ENCODE results near the gene GHSR. TPM values are rescaled to one million over a fixed set of nuclear protein-coding genes. Genes with fewer than 3 reads are reported as not detected.

The GHSR gene
- polyA plus RNA-seq, 1 donor: not detected

DNA sequence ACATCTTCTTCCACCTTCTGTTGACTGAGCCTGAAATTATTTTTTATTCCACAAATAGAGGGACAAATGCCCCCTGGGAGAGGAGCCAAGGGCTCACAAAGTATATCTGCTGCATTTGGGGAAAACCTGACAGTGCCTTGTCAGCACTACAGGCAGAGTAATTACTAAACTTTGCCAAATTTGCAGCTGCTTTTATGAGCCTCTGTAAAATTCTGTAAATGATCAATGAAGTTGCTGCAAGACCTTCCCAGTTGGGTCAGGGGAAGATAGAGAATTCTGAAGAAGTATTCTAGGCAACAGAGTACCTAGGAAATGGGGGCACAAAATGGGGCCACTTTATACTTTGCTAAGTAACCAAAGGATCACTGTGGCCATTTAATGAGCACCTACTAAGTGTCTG, 10.5 kb downstream of the GHSR start:
- no peak for DNase-seq

DNA sequence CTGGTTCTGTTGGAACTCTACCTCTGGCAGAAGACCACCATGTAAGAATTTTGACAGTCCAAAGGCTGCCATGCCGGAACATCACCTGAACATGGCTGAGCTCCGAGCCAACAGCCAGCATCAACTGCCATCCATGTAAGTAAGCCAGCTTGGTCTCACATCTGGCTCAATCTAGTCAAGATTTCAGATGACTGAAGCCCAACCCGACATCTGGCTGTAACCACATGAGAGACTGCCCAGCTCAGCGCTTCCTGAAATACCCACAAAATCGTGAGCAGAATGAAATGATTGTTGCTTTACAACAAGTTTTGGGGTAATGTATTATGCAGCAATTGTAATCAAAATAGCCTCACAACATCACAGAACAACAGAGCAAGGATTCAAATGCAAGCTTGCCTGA, 32.9 kb downstream of the GHSR start:
- no peak for DNase-seq

- DNase-seq: no peak
These were observed 36.7 kb downstream of the GHSR start for GRCh38 chr3:172411478-172411947.

GRCh38 chr3:172410702-172411477, 37.4 kb downstream of the GHSR start:
- DNase-seq: no peak

- no peak for DNase-seq
These were observed 40.4 kb downstream of the GHSR start for GRCh38 chr3:172407872-172408271.

DNA sequence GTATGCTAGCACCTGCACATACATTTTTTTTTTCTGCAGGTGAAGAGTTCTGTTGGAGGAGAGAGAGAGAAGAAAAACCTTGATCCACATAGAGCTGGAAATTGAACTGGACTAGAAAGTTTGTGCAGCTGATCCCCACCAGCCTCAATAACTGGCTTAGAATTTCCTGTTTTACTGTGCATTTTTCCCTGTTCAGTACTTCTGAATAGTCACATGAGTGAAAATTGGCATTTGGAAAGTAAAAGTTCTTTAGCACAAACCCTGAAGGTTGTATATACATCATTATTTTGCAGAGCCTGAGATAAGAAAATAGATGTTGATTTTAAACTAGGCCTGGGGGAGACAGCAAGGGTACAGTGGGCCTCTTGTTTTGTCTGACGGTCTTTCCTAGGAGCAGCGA, 42.3 kb downstream of the GHSR start:
- no peak for DNase-seq

DNA sequence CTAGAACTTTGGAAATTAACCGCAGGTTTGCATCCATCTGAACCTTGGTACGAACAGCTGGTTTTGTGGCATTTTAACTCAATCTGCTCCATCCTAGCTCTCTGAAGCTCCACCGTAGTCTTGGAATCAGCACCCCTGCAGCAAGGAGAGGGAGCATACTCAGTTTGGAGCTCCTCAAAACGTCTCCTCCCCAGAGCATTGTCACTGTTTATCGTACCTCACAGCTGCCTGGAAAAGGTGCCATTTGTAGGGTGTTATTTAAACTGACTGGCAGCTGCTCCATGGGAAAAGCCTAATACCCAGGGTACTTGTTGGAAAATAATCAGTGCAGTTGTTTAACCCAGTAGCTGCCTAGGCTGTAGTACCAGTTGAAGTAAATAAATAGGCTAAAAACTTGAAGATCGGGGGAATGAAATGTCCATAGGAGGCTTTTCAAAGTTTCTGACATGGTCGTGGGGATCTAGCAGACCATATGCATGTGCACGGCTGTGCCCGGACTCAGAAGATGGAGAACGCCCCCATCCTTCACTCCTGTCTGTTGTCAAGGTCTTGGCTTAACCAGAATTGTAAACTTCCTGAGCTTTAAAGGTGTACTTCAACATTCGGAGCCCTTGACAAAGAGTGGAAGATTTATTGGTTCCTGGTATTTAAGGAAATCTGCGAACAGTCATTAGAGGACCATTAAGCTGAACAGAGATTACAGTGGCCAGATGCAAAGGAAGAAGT, 43.9 kb downstream of the GHSR start:
- no peak for DNase-seq

DNA sequence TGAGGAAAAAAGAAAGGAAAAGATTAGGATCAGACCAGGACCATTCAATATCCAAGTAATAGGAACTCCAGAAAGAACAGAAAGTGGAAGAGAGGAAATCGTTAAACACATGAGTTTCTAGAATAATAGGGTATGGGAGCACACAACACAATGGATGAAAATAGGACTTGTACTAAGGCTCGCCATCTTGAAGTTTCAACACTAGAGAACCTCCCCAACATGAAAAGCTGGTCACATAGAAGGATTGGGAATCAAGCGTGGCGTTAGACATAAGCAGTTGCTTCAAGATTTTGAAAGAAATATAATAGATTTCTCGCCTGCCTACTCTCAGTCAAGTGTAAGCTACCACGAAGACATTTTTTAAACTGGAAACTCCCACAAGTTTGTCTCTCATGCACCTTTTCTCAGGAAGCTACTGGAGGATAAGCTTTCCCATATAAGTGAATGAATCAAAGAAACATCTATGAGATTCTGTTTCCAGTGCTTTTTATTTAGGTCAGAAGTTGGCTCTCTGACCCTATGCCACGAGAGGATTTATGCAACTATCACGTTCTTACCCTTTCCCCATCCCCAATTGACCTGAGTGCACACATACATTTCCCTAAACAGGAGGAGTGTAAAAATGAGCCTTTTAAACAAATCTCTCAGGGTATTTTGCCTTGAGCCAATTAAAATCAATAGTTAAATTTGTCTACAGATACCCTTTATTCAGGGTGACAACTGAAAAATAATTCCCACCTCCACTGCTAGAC, 45.2 kb downstream of the GHSR start:
- DNase-seq: no peak

GRCh38 chr3:172402090-172402489, 46.2 kb downstream of the GHSR start:
- no peak for DNase-seq

DNA sequence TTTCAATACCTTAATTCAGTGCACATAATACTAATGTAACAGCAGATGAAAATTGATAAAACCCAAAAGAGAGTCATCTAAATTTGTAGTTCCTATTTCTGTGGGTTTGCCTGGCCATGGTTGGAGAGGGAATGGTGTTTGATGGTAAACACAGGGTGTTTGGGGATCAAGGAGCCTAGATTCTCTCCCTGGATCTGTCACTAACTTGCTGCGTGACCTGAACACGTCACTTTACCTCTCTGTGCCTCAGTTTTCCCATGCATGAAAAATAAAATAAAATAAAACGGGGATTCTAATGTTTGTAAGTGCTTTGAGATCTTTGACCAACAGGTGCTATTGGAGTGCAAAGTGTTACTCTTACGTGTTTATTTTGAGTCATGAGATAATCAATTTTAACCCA, 49.8 kb downstream of the GHSR start:
- no peak for DNase-seq

DNA sequence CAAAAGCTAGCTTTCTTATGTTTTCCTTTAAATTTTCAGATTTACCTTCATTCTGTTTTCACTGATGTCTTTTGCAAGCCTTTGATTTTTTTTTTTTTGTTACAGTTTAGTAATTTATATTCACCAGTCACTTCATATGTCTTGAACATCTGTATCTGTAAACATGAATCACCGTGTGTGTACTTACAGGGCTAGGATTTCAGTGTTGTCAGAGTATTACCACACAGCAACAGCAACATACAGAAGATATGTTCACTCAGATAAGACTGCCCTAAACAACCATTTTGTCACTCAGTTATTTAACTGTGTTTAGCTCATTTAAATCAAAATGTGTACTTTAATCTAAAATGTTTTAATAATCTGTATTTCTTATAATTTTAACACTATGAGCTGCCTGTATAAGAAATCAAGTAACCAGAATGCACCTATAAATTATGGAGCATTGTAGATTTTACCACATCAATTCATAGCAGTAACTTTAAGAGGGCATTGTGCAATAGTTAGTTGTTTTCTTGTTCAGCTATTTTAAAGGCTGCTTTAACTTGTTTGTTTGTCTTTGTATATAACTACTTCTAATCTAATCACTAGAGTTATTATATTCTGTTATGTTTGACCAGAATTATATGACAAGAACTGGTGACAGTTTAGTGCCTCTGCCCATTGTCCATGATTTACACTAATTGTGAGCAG, 50.4 kb downstream of the GHSR start:
- DNase-seq: no peak

DNA sequence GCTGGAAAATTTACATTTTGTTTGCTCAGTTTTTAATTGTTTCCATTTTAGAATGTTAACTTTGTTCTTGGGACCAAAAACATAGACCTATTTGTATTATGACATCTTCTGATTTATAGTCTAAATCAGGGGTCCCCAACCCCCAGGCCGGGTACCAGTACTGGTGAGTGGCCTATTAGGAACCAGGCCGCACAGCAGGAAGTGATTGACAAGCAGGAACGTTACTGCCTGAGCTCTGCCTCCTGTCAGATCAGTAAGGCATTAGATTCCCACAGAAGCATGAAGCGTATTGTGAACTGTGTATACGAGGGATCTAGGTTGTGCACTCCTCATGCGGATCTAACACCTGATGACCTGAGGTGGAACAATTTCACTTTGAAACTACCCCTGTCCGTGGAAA, 51.9 kb downstream of the GHSR start:
- DNase-seq: no peak

DNA sequence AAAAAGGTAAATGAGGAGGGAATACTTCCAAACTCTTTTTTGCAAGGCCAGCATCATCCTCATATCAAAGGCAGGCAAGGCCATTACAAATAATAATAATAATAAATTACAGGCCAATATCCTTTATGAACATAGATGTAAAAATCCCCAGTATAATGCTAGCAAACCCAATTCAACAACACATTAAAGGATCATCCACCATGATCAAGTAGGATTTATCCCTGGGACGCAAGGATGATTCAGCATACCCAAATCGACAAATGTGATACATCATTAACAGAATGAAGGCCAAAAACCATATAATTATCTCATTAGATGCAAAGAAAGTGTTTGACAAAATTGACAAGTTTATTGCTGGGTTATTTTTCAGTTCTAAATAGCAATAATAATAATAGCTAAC, 53.6 kb downstream of the GHSR start:
- no peak for DNase-seq

Other genes starting within 250 kb of the GHSR start
- gene TNFSF10, start 75.0 kb upstream of the GHSR start, polyA plus RNA-seq (ENCODE audit: insufficient read length): 7.5 TPM

All from hindlimb muscle (tissue), 1 donor.